HG03432 (cell line): ENCODE measurements around the gene BBC3.
"Not testable (repeated sequence)": the region's sequence is repeated elsewhere in the genome, so short reads cannot be mapped to it uniquely, and the experiment has no call there.

Experiments used
- ATAC-seq: cut with Tn5 transposase; IDR thresholded peaks from one replicate; pipeline ENCODE4 v1.9.1; 2021; ENCODE audit warnings: mild to moderate bottlenecking, moderate library complexity; ENCODE audit not compliant: unreplicated experiment

The BBC3 gene

GRCh38 chr19:47258895-47259555 lies 28.0 kb upstream of the BBC3 start:
- ATAC-seq, result no peak

- no peak for ATAC-seq
Measured at GRCh38 chr19:47258434-47258833, 27.4 kb upstream of the BBC3 start.

GRCh38 chr19:47257411-47258169 lies 26.6 kb upstream of the BBC3 start:
- ATAC-seq, result peak; percentile 1

GRCh38 chr19:47256693-47257410 lies 25.9 kb upstream of the BBC3 start:
- ATAC-seq, result peak; percentile 73

- ATAC-seq, result peak; percentile 52
Measured at GRCh38 chr19:47255879-47256692, 25.1 kb upstream of the BBC3 start, which contains the start of gene CCDC9. TSS of gene CCDC9 (plus strand) at chr19:47256525. CDS start at chr19:47258401, 1,876 bp downstream.

- no peak for ATAC-seq
Measured at GRCh38 chr19:47253970-47254369, 23.0 kb upstream of the BBC3 start.

GRCh38 chr19:47253467-47253881 lies 22.5 kb upstream of the BBC3 start:
- ATAC-seq, result no peak

- not testable (repeated sequence) for ATAC-seq
Measured at GRCh38 chr19:47253016-47253415, 22.0 kb upstream of the BBC3 start.

GRCh38 chr19:47247308-47247990 lies 16.4 kb upstream of the BBC3 start:
- ATAC-seq, result no peak

- peak; percentile 68 for ATAC-seq
Measured at GRCh38 chr19:47243776-47244547, 13.0 kb upstream of the BBC3 start.

- ATAC-seq, result no peak
Measured at GRCh38 chr19:47243364-47243775, 12.4 kb upstream of the BBC3 start.

- no peak for ATAC-seq
Measured at GRCh38 chr19:47241919-47242577, 11.0 kb upstream of the BBC3 start.

GRCh38 chr19:47240996-47241918 lies 10.3 kb upstream of the BBC3 start:
- ATAC-seq, result no peak

- ATAC-seq, result no peak
Measured at GRCh38 chr19:47240556-47240955, 9.6 kb upstream of the BBC3 start.

- no peak for ATAC-seq
Measured at GRCh38 chr19:47239610-47240296, 8.8 kb upstream of the BBC3 start.

GRCh38 chr19:47239152-47239551 lies 8.2 kb upstream of the BBC3 start:
- no peak for ATAC-seq

- no peak for ATAC-seq
Measured at GRCh38 chr19:47236072-47236675, 5.2 kb upstream of the BBC3 start.
